ENCODE measurements around the gene RERE.

RERE gene

GRCh38 chr1:8363186-8363766 is 454.2 kb downstream of the RERE start:
- H3K4me3 ChIP-seq (ENCODE audit: low read depth, low read length), result no peak overlapping the region
- POLR2A ChIA-PET, result no interaction called here
- DNase-seq (ENCODE audit: low read depth, low spot score), result no peak
- CTCF ChIA-PET, result interaction anchor here (1.1 to 13.2 kb wide), 3 partner anchors 8 to 17 kb away, joined by 3 to 122 read pairs (median 4); no protein-coding TSS in a partner anchor
- TF ChIP-seq CTCF (IDR thresholded peaks at IDR 0.05; ENCODE audit: insufficient read depth, low read length, missing control alignments), result no peak

GRCh38 chr1:8362701-8363101 is 454.7 kb downstream of the RERE start:
- DNase-seq (ENCODE audit: low read depth, low spot score), result no peak
- TF ChIP-seq CTCF (IDR thresholded peaks at IDR 0.05; ENCODE audit: insufficient read depth, low read length, missing control alignments), result no peak
- no peak overlapping the region for H3K4me3 ChIP-seq (ENCODE audit: low read depth, low read length)
- POLR2A ChIA-PET, result no interaction called here
- CTCF ChIA-PET, result interaction anchor here (1.2 to 13.2 kb wide), 2 partner anchors 13 to 347 kb away, joined by 4 to 122 read pairs; no protein-coding TSS in a partner anchor

GRCh38 chr1:8361198-8361849 is 456.1 kb downstream of the RERE start:
- ChIA-PET CTCF (interaction anchor here (1.2 to 13.2 kb wide), 2 partner anchors 12 to 346 kb away, joined by 4 to 122 read pairs; no protein-coding TSS in a partner anchor), POLR2A (no interaction called here)
- no peak for DNase-seq (ENCODE audit: low read depth, low spot score)
- no peak for TF ChIP-seq CTCF (IDR thresholded peaks at IDR 0.05; ENCODE audit: insufficient read depth, low read length, missing control alignments)
- H3K4me3 ChIP-seq (ENCODE audit: low read depth, low read length), result no peak overlapping the region

- ChIA-PET POLR2A (no interaction called here), CTCF (interaction anchor here (1.5 to 13.2 kb wide), 3 partner anchors 10 to 345 kb away, joined by 3 to 122 read pairs (median 8); no protein-coding TSS in a partner anchor)
- no peak for TF ChIP-seq CTCF (IDR thresholded peaks at IDR 0.05; ENCODE audit: insufficient read depth, low read length, missing control alignments)
- H3K4me3 ChIP-seq (ENCODE audit: low read depth, low read length), result no peak overlapping the region
- no peak for DNase-seq (ENCODE audit: low read depth, low spot score)
Observed at GRCh38 chr1:8360493-8361197, 456.8 kb downstream of the RERE start.

GRCh38 chr1:8359617-8360481 is 457.6 kb downstream of the RERE start:
- H3K4me3 ChIP-seq (ENCODE audit: low read depth, low read length), result no peak overlapping the region
- ChIA-PET POLR2A (no interaction called here), CTCF (interaction anchor here (1.0 to 13.2 kb wide), 5 partner anchors 11 to 384 kb away, joined by 3 to 122 read pairs (median 5); no protein-coding TSS in a partner anchor)
- TF ChIP-seq CTCF (IDR thresholded peaks at IDR 0.05; ENCODE audit: insufficient read depth, low read length, missing control alignments), result no peak
- DNase-seq (ENCODE audit: low read depth, low spot score), result no peak

Data from AG04449 (cell line).